ENCODE results near the gene NOP10.

Gene NOP10

GRCh38 chr15:34370643-34371042 is 27.7 kb upstream of the NOP10 start:
- no peak overlapping the region for H3K4me3 ChIP-seq (ENCODE audit: low read length, poor library complexity, severe bottlenecking)
- peaks cover 9% of the 10 kb centered on the region for H3K4me1 ChIP-seq (ENCODE audit: insufficient read depth, low read length, poor library complexity, severe bottlenecking)
- H3K4me2 ChIP-seq (ENCODE audit: low read depth, low read length, poor library complexity, severe bottlenecking): no peak overlapping the region

GRCh38 chr15:34370129-34370528 is 27.2 kb upstream of the NOP10 start:
- Histone ChIP-seq H3K36me3 (ENCODE audit: insufficient read depth, low read length) (no peaks in the 10 kb centered on the region), H3K9me3 (ENCODE audit: insufficient read depth, low read depth, low read length) (no peaks in the 10 kb centered on the region), H3K79me2 (ENCODE audit: insufficient read depth, low read length) (peaks cover 28% of the 10 kb centered on the region), H3K9ac (ENCODE audit: low read depth, low read length, poor library complexity, severe bottlenecking) (no peak overlapping the region), H3K4me2 (ENCODE audit: low read depth, low read length, poor library complexity, severe bottlenecking) (no peak overlapping the region), H3K9me2 (replicated peaks; ENCODE audit: low read depth, low read length) (no peaks in the 10 kb centered on the region), H4K20me1 (ENCODE audit: insufficient read depth, low read length, poor library complexity, severe bottlenecking) (peaks cover 11% of the 10 kb centered on the region), H3K4me1 (ENCODE audit: insufficient read depth, low read length, poor library complexity, severe bottlenecking) (peaks cover 14% of the 10 kb centered on the region), H3K27me3 (ENCODE audit: insufficient read depth, low read length, poor library complexity, severe bottlenecking) (no peaks in the 10 kb centered on the region), H2AFZ (ENCODE audit: low read length) (no peak overlapping the region), H3F3A (ENCODE audit: low read depth) (no peaks in the 10 kb centered on the region), H3K4me3 (ENCODE audit: low read length, poor library complexity, severe bottlenecking) (no peak overlapping the region)
- TF ChIP-seq CTCF (conservative IDR thresholded peaks at IDR 0.05; ENCODE audit: low read length) (no peak), EZH2phosphoT487 (IDR thresholded peaks at IDR 0.05; ENCODE audit: borderline replicate concordance) (no peak)

More at GRCh38 chr15:34370643-34371042, 27.7 kb upstream of the NOP10 start:
- H3F3A ChIP-seq (ENCODE audit: low read depth): no peaks in the 10 kb centered on the region
- H4K20me1 ChIP-seq (ENCODE audit: insufficient read depth, low read length, poor library complexity, severe bottlenecking): peaks cover 6% of the 10 kb centered on the region
- H3K9ac ChIP-seq (ENCODE audit: low read depth, low read length, poor library complexity, severe bottlenecking): no peak overlapping the region
- no peaks in the 10 kb centered on the region for H3K9me3 ChIP-seq (ENCODE audit: insufficient read depth, low read depth, low read length)
- H2AFZ ChIP-seq (ENCODE audit: low read length): no peak overlapping the region
- TF ChIP-seq EZH2phosphoT487 (IDR thresholded peaks at IDR 0.05; ENCODE audit: borderline replicate concordance) (no peak), CTCF (conservative IDR thresholded peaks at IDR 0.05; ENCODE audit: low read length) (no peak)
- no peaks in the 10 kb centered on the region for H3K36me3 ChIP-seq (ENCODE audit: insufficient read depth, low read length)
- peaks cover 22% of the 10 kb centered on the region for H3K79me2 ChIP-seq (ENCODE audit: insufficient read depth, low read length)
- no peaks in the 10 kb centered on the region for H3K9me2 ChIP-seq (replicated peaks; ENCODE audit: low read depth, low read length)
- no peaks in the 10 kb centered on the region for H3K27me3 ChIP-seq (ENCODE audit: insufficient read depth, low read length, poor library complexity, severe bottlenecking)

GRCh38 chr15:34367101-34368081 is 24.5 kb upstream of the NOP10 start, which contains the start of gene LPCAT4:
TSS of gene LPCAT4 (minus strand) at chr15:34367196. CDS start at chr15:34367100, 96 bp downstream.
- Histone ChIP-seq H3K9me2 (replicated peaks; ENCODE audit: low read depth, low read length) (no peaks in the 10 kb centered on the region), H3K4me3 (ENCODE audit: low read length, poor library complexity, severe bottlenecking) (peak within 1 kb of the TSS; percentile 92), H3F3A (ENCODE audit: low read depth) (no peaks in the 10 kb centered on the region), H3K9me3 (ENCODE audit: insufficient read depth, low read depth, low read length) (no peaks in the 10 kb centered on the region), H3K36me3 (ENCODE audit: insufficient read depth, low read length) (no peaks in the 10 kb centered on the region), H3K4me2 (ENCODE audit: low read depth, low read length, poor library complexity, severe bottlenecking) (peak within 1 kb of the TSS; percentile 92), H3K4me1 (ENCODE audit: insufficient read depth, low read length, poor library complexity, severe bottlenecking) (peaks cover 36% of the 10 kb centered on the region), H3K79me2 (ENCODE audit: insufficient read depth, low read length) (peaks cover 43% of the 10 kb centered on the region), H3K9ac (ENCODE audit: low read depth, low read length, poor library complexity, severe bottlenecking) (peak within 1 kb of the TSS; percentile 93), H4K20me1 (ENCODE audit: insufficient read depth, low read length, poor library complexity, severe bottlenecking) (peaks cover 16% of the 10 kb centered on the region), H3K27me3 (ENCODE audit: insufficient read depth, low read length, poor library complexity, severe bottlenecking) (no peaks in the 10 kb centered on the region), H2AFZ (ENCODE audit: low read length) (peak within 1 kb of the TSS; percentile 92)
- TF ChIP-seq EZH2phosphoT487 (IDR thresholded peaks at IDR 0.05; ENCODE audit: borderline replicate concordance) (no peak), CTCF (conservative IDR thresholded peaks at IDR 0.05; ENCODE audit: low read length) (peak; percentile 91)
